HCT116 (cell line): ENCODE results near the gene WHRN. TPM values are rescaled to one million over a fixed set of nuclear protein-coding genes. Genes with fewer than 3 reads are reported as not detected.

Source experiments
- ATAC-seq: fragments of 200-7000 bp; cut with Tn5 transposase; 2 replicates; pipeline ENCODE4 v1.9.1; 2020; ENCODE audit warnings: mild to moderate bottlenecking, moderate library complexity
- BruUV-seq: library from RNA; stranded (reverse); fragments of 400-500 nt; replicated peaks from 2 replicates; lab custom pipeline; 2021; lab: Mats Ljungman, UMichigan
- CTCF ChIA-PET: fragments of 300-600 bp; sonication (Branson Sonifier 250); formaldehyde crosslinking; loops from one replicate; lab custom pipeline; 2021; ENCODE audit warnings: antibody characterized with exemption; lab: Charles Lee
- POLR2A ChIA-PET: fragments of 300-600, 350-600 bp; sonication (Branson Sonifier 250); formaldehyde crosslinking; loops from one replicate; lab custom pipeline; 2021; ENCODE audit warnings: antibody characterized with exemption; lab: Charles Lee
- RAD21 ChIA-PET, 2 experiments: fragments of 300-600 bp; sonication (Branson Sonifier 250); formaldehyde crosslinking; loops; one replicate each; lab custom pipeline; 2023; ENCODE audit warnings: low total read pairs in 2 of 2; ENCODE audit not compliant: uncharacterized antibody in 2 of 2, unreplicated experiment in 2 of 2, low non-redundant PET in 1 of 2; lab: Charles Lee
- DNase-seq: peaks from one replicate; pipeline ENCODE4 v3.0.0-alpha.2; 2010; ENCODE audit warnings: low read depth, low spot score
- H2AFZ ChIP-seq: fragments of 200-600 bp; shearing (Covaris generic), sonication (generic); 2 replicates; pipeline ENCODE4 v1.6.1; 2017; ENCODE audit warnings: low read depth, mixed run types, mixed read lengths, antibody characterized with exemption, low read length; ENCODE audit not compliant: poor library complexity, severe bottlenecking
- H3K27ac ChIP-seq: 2 replicates; pipeline ENCODE4 v1.5.1; 2012; ENCODE audit warnings: low read depth, low read length
- H3K27me3 ChIP-seq: fragments of 200-600 bp; sonication (generic); 2 replicates; pipeline ENCODE4 v1.6.1; 2016; ENCODE audit warnings: mixed run types, low read length, mixed read lengths; ENCODE audit not compliant: insufficient read depth
- H3K36me3 ChIP-seq, 2 experiments: fragments of 200-500 bp in 1 of 2; fragments of 200-600 bp in 1 of 2; sonication (Bioruptor generic) in 1 of 2; sonication (generic) in 1 of 2; 2 replicates each; pipeline versions ENCODE4 v1.5.1 to v1.6.1; 2014 to 2016; ENCODE audit warnings: low read length in 2 of 2, inconsistent platforms in 1 of 2, mixed read lengths in 1 of 2, mixed run types in 1 of 2; ENCODE audit not compliant: insufficient read depth in 2 of 2, control insufficient read depth in 1 of 2
- H3K4me1 ChIP-seq, 2 experiments: fragments of 200-600 bp in 1 of 2; sonication (generic) in 1 of 2; 2 replicates each; pipeline versions ENCODE4 v1.5.1 to v1.6.1; 2012 to 2017; ENCODE audit warnings: low read length in 2 of 2, inconsistent platforms in 1 of 2, mild to moderate bottlenecking in 1 of 2, mixed read lengths in 1 of 2, mixed run types in 1 of 2, moderate library complexity in 1 of 2; ENCODE audit not compliant: insufficient read depth in 2 of 2, control insufficient read depth in 1 of 2
- H3K4me2 ChIP-seq: fragments of 200-600 bp; sonication (generic); 2 replicates; pipeline ENCODE4 v1.6.1; 2017; ENCODE audit warnings: mixed run types, low read length, mixed read lengths
- H3K4me3 ChIP-seq, 2 experiments: fragments of 200-600 bp in 1 of 2; sonication (generic) in 1 of 2; replicated peaks in 1 of 2; 2 replicates each; pipeline ENCODE4 v1.5.1; 2011 to 2016; ENCODE audit warnings: low read length in 2 of 2, control low read depth in 1 of 2, low read depth in 1 of 2, mild to moderate bottlenecking in 1 of 2, mixed read lengths in 1 of 2, mixed run types in 1 of 2
- H3K79me2 ChIP-seq: fragments of 200-600 bp; sonication (generic); 2 replicates; pipeline ENCODE4 v1.6.1; 2017; ENCODE audit warnings: mild to moderate bottlenecking, mixed run types, low read length, moderate library complexity, mixed read lengths; ENCODE audit not compliant: insufficient read depth
- H3K9ac ChIP-seq: fragments of 200-600 bp; sonication (generic); 2 replicates; pipeline ENCODE4 v1.6.1; 2016; ENCODE audit warnings: low read length, mixed read lengths
- H3K9me2 ChIP-seq: fragments of 200-600 bp; sonication (generic), shearing (Covaris generic); 2 replicates; pipeline ENCODE4 v1.6.1; 2017; ENCODE audit warnings: mixed run types, mild to moderate bottlenecking, moderate library complexity; ENCODE audit not compliant: insufficient read depth
- H3K9me3 ChIP-seq, 2 experiments: fragments of 200-500 bp in 1 of 2; fragments of 200-600 bp in 1 of 2; sonication (Bioruptor generic) in 1 of 2; sonication (generic) in 1 of 2; 2 replicates each; pipeline ENCODE4 v1.6.1; 2014 to 2017; ENCODE audit warnings: low read length in 2 of 2, mixed read lengths in 2 of 2, inconsistent platforms in 1 of 2, low read depth in 1 of 2, mild to moderate bottlenecking in 1 of 2, mixed run types in 1 of 2, moderate library complexity in 1 of 2; ENCODE audit not compliant: control insufficient read depth in 1 of 2, insufficient read depth in 1 of 2
- H4K20me1 ChIP-seq: fragments of 200-600 bp; sonication (generic), shearing (Covaris generic); 2 replicates; pipeline ENCODE4 v1.6.1; 2017; ENCODE audit warnings: mixed run types, mild to moderate bottlenecking, moderate library complexity; ENCODE audit not compliant: insufficient read depth
- ATF3 ChIP-seq: IDR thresholded peaks from 2 replicates; pipeline ENCODE4 v1.6.1; 2012
- CEBPB ChIP-seq: IDR thresholded peaks from 2 replicates; pipeline ENCODE4 v1.6.1; 2012; ENCODE audit warnings: low read depth
- CTCF ChIP-seq, 3 experiments: fragments of 200-600 bp in 1 of 3; sonication (generic) in 1 of 3; IDR thresholded peaks in 2 of 3; conservative IDR thresholded peaks in 1 of 3; 2 replicates each; pipeline ENCODE4 v1.5.1; 2012 to 2017; ENCODE audit warnings: low read depth in 2 of 3, low read length in 2 of 3, antibody characterized with exemption in 1 of 3, borderline replicate concordance in 1 of 3, control low read depth in 1 of 3, mild to moderate bottlenecking in 1 of 3, mixed read lengths in 1 of 3, mixed run types in 1 of 3, moderate library complexity in 1 of 3; ENCODE audit not compliant: insufficient read depth in 1 of 3
- ELF1 ChIP-seq: IDR thresholded peaks from 2 replicates; pipeline ENCODE4 v1.6.1; 2012; ENCODE audit warnings: low read depth, borderline replicate concordance
- EZH2 ChIP-seq: fragments of 200-600 bp; sonication (generic); IDR thresholded peaks from 2 replicates; pipeline ENCODE4 v1.6.1; 2017; ENCODE audit warnings: antibody characterized with exemption, mixed run types
- EZH2phosphoT487 ChIP-seq: fragments of 200-600 bp; IDR thresholded peaks from 2 replicates; pipeline ENCODE4 v1.6.1; 2018; ENCODE audit warnings: antibody characterized with exemption, borderline replicate concordance
- POLR2A ChIP-seq: IDR thresholded peaks from 2 replicates; pipeline ENCODE4 v1.7.0; 2011; ENCODE audit warnings: borderline replicate concordance; ENCODE audit not compliant: insufficient read depth, insufficient read length; ENCODE audit errors: extremely low read depth
- RAD21 ChIP-seq: IDR thresholded peaks from 2 replicates; pipeline ENCODE4 v1.6.1; 2012; ENCODE audit warnings: low read depth, mild to moderate bottlenecking
- REST ChIP-seq: IDR thresholded peaks from 2 replicates; pipeline ENCODE4 v1.6.1; 2012; ENCODE audit warnings: low read depth
- SP1 ChIP-seq: IDR thresholded peaks from 2 replicates; pipeline ENCODE4 v1.6.1; 2012; ENCODE audit warnings: low read depth
- TCF7L2 ChIP-seq: IDR thresholded peaks from 2 replicates; pipeline ENCODE4 v1.7.0; 2011; ENCODE audit warnings: borderline replicate concordance, inconsistent platforms; ENCODE audit not compliant: insufficient read depth, insufficient read length; ENCODE audit errors: extremely low read depth
- YY1 ChIP-seq: IDR thresholded peaks from 2 replicates; pipeline ENCODE4 v1.6.1; 2011; ENCODE audit warnings: low read length, low read depth, moderate library complexity, mild to moderate bottlenecking; ENCODE audit not compliant: insufficient replicate concordance; ENCODE audit errors: extremely low read depth
- intact Hi-C: fragments of 100-400 bp; cut with micrococcal nuclease; formaldehyde crosslinking; loops from 2 replicates; pipeline ENCODE4 v1.10.0; 2022
- total RNA-seq: library from RNA; stranded (reverse); gene quantifications from one replicate; pipeline ENCODE4 v1.2.1, GENCODE V29; 2021; ENCODE audit not compliant: unreplicated experiment

The WHRN gene
- total RNA-seq, 1 experiment from 2014 or later: 12.8 TPM

DNA sequence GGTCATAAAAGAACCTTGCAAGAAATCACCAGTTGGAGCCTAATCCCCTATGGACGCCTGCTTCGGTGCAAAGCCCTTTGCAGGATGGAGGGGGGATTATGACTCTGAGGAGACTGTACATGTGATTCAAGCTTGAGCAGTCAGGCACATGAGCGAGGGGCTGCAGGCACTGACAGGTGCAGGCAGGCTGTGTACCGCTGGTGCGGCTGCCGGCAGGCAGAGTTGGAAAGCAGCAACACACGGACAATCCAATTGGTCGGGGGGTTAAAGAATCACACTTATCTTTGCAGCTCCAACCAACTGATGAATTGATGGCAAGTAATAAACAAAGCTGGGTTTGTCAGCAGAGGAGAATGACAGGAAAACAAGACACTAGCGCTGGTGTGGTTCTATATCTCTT is 5.7 kb downstream of the WHRN start:
- CTCF ChIA-PET: interaction anchor here (1.5 kb wide), 1 partner anchor 11 kb away, joined by 3 read pairs; no protein-coding TSS in a partner anchor
- TF ChIP-seq CEBPB (no peak), EZH2 (no peak), POLR2A (no peak), ELF1 (no peak), RAD21 (no peak), TCF7L2 (no peak), ATF3 (no peak)
- TF ChIP-seq, all 23 proteins: peak for 0
- Histone ChIP-seq H3K79me2 (peaks cover 3% of the 10 kb centered on the region; the same call in 1 of the 2 replicates), H4K20me1 (no peaks in the 10 kb centered on the region), H3K9me2 (no peaks in the 10 kb centered on the region), H3K27ac (no peak overlapping the region), H3K4me3 (no peak overlapping the region), H3K9me3 (no peaks in the 10 kb centered on the region), H2AFZ (no peak overlapping the region), H3K36me3 (no peaks in the 10 kb centered on the region), H3K4me1 (peaks cover 0 to 17% of the 10 kb centered on the region in 2 experiments; a peak in 2 of 4 replicates), H3K4me2 (no peak overlapping the region), H3K9ac (no peak overlapping the region), H3K27me3 (no peaks in the 10 kb centered on the region)
- BruUV-seq: no TSS peak
- no peak for DNase-seq
- POLR2A ChIA-PET: no interaction called here
- no peak for ATAC-seq
- RAD21 ChIA-PET: no interaction called here
- intact Hi-C loops: no loop called here

GRCh38 chr9:114497727-114498382 is 7.4 kb downstream of the WHRN start:
- Histone ChIP-seq H3K27ac (no peak overlapping the region), H3K4me2 (no peak overlapping the region), H2AFZ (no peak overlapping the region), H3K79me2 (peaks cover 3% of the 10 kb centered on the region; the same call in 1 of the 2 replicates), H3K9me3 (no peaks in the 10 kb centered on the region), H3K4me3 (no peak overlapping the region), H3K36me3 (no peaks in the 10 kb centered on the region), H4K20me1 (no peaks in the 10 kb centered on the region), H3K4me1 (0 out of 4 replicates have a peak, but pooled peaks cover 0 to 7% of the 10 kb centered on the region in 2 experiments), H3K9me2 (no peaks in the 10 kb centered on the region), H3K27me3 (no peaks in the 10 kb centered on the region), H3K9ac (no peak overlapping the region)
- TF ChIP-seq EZH2phosphoT487 (no peak), SP1 (no peak), REST (no peak), YY1 (no peak), CTCF (IDR thresholded peaks at IDR 0.05 in 2 of 3, conservative IDR thresholded peaks at IDR 0.05 in 1 of 3; ENCODE audit: borderline replicate concordance in 1 of 3, insufficient read depth in 1 of 3, low read depth in 2 of 3, low read length in 2 of 3) (no peak)
- CTCF ChIA-PET: no interaction called here
- no peak for ATAC-seq
- DNase-seq: no peak
- intact Hi-C loops: no loop called here
- POLR2A ChIA-PET: no interaction called here
- RAD21 ChIA-PET: no interaction called here
- no TSS peak for BruUV-seq
